HFF-Myc (cell line): ENCODE data around the gene PER3.
A peak's percentile ranks its signal among the peaks of the same experiment; 100 is the strongest.

ENCODE experiments used
- DNase-seq: peaks from one replicate; pipeline ENCODE4 v3.0.0-alpha.2; 2011; ENCODE audit warnings: low read depth; ENCODE audit errors: extremely low read depth
- H3K4me3 ChIP-seq: replicated peaks from 2 replicates; pipeline ENCODE4 v1.5.1; 2011; ENCODE audit warnings: low read depth, mild to moderate bottlenecking, control low read depth, low read length
- CTCF ChIP-seq: IDR thresholded peaks from 2 replicates; pipeline ENCODE4 v1.5.1; 2012; ENCODE audit warnings: mild to moderate bottlenecking, low read depth, low read length, control low read depth; ENCODE audit errors: missing control alignments

PER3 gene

GRCh38 chr1:7783826-7784491 is at the start of gene PER3:
Gene PER3 (plus strand): TSS chr1:7784291. CDS start chr1:7784878, 587 bp downstream.
- no peak for TF ChIP-seq CTCF
- peak within 1 kb of the TSS; percentile 46 for H3K4me3 ChIP-seq
- peak; percentile 78 for DNase-seq

- DNase-seq: no peak
- TF ChIP-seq CTCF: no peak
- H3K4me3 ChIP-seq: no peak overlapping the region
These were observed 46.0 kb upstream of the PER3 start for GRCh38 chr1:7738044-7738443.

- DNase-seq: no peak
- TF ChIP-seq CTCF: no peak
- H3K4me3 ChIP-seq: no peak overlapping the region
These were observed 40.7 kb upstream of the PER3 start for GRCh38 chr1:7743346-7743745.

GRCh38 chr1:7744882-7745281 is 39.2 kb upstream of the PER3 start:
- TF ChIP-seq CTCF: no peak
- H3K4me3 ChIP-seq: no peak overlapping the region
- DNase-seq: no peak

- DNase-seq: no peak
- TF ChIP-seq CTCF: no peak
- no peak overlapping the region for H3K4me3 ChIP-seq
These were observed 38.3 kb upstream of the PER3 start for GRCh38 chr1:7745783-7746182.

- no peak for TF ChIP-seq CTCF
- no peak overlapping the region for H3K4me3 ChIP-seq
- no peak for DNase-seq
These were observed 36.5 kb upstream of the PER3 start for GRCh38 chr1:7747605-7748004.

- H3K4me3 ChIP-seq: no peak overlapping the region
- DNase-seq: no peak
- no peak for TF ChIP-seq CTCF
These were observed 35.0 kb upstream of the PER3 start for GRCh38 chr1:7749126-7749525.
